NOMO-1 treated with DMSO at 0.1 percent for 48 hours (cell line): ENCODE results near the gene QSER1.
A peak's percentile ranks its signal among the peaks of the same experiment; 100 is the strongest.

Experiments used
- DNase-seq: peaks from one replicate; lab custom pipeline; 2025; ENCODE audit not compliant: unreplicated experiment; lab: John Stamatoyannopoulos, UW

The QSER1 gene

DNA sequence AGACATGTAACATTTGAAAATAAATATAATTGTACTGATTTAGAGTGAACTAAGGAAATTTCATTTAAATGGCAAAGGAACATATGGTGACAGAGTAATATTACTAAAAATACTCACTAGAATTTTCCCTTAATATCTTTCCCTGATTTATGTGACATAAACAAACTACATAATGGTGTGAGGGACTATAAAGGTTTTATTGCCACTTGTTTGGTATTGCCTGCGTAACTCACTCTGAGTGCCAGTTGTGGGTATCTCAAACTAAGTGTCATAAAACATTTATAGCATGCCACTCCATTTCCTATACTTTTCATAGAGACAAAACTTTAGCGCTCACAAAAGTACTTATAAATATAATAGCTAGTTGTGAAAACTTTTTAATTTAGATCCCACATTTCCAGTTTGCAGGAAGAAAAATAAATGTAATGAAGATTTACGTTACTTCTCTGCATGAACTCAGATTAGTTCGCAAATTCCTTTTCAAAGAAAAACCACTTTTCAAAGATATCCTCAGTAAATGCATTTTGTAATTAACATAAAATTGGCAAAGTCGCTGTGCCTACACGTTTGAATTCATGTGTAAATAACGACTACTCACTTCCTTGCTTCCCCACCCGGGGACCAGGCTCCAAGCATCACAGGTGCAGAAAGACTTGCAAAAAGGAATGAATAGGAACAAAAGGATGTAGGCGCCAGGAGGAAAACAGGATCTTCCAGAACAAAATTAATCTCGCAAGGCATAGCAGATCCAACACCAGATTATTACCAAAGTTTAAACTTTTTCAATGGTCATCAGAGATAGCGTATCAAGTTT, 1.6 kb upstream of the QSER1 start:
- no peak for DNase-seq

DNA sequence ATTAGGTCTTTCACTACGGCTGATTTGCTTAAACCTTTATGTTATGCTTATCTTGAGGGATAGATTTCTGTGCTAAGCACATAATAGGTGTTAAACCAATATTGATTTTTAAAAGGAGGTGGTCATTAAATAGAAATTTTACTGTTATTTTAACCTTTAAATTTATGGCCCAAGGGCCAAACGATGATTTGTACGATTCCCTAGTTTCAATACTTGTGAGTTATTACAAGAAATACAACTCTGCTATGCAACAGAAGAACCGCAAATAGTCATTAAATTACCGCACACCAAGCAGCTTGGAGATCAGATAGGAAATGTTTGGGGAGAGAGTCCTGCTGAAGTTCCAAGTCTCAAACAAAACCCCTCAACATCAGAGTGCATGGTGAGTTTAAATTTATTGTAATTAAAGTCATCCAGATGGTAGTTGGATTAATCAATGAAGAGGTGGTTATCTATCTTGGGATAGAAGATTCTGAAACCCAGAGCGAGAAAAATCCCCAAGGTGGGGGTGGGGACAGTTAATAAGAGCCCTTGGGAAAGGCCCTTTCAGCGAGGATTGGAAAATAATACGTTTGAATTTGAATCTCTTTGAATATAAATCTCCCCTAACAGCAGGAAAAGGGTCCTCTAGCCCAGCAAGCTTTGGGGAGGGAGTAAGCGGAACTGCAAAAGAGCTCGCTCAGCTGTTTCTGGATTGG, 805 bp upstream of the QSER1 start:
- peak; percentile 32 for DNase-seq

DNA sequence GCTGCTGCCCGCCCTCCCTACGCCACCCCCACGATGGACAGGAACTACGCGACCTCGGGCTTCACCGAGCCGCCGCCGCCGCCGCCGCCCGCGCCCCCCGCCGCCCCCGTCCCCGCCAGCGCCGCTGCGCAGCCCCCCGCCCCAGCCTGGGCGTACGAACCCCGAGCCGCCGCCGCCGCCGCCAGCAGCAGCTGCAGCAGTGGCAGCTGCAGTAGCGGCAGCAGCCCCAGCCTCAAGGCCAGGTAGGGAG, 407 bp downstream of the QSER1 start:
- no peak for DNase-seq

DNA sequence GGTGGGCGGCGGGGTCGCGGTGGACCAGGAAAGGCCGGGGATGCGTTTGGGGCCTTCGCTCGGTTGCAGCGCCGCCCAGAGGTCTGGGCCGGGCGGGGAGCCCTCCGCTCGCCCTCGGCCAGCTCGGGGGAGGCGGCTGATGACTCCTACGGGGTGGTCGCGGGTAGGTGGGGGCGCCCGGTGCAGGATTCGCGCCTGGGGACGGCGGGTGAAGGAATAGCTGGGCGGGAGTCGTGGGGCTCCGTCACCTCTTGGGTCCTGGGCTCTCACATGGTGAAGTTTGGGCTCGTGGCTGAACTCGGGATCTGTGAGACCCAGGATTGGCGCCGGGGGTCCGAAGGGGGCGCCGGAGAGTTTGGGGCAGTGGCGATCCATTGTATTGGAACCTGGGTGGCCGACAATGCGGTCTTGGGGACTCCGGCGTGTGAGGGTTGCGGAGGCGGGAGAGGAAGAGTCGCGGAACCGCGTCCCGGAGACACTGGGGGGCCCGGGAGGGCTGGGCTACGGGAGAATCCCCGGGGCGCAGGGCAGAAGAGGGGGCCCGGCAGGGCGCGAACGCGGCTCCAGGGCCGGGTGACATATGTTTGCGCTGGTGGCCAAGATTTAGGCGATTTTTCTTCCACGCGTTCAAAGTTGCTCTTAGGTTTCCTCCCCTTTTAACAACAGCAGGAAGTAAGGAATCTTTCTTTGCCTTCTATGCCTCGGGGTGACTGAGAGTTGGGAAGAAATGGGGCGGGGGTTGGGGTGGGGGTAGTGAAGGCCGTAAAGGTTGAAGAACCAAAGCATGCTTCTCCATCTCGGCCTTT, 935 bp downstream of the QSER1 start:
- peak; percentile 15 for DNase-seq

DNA sequence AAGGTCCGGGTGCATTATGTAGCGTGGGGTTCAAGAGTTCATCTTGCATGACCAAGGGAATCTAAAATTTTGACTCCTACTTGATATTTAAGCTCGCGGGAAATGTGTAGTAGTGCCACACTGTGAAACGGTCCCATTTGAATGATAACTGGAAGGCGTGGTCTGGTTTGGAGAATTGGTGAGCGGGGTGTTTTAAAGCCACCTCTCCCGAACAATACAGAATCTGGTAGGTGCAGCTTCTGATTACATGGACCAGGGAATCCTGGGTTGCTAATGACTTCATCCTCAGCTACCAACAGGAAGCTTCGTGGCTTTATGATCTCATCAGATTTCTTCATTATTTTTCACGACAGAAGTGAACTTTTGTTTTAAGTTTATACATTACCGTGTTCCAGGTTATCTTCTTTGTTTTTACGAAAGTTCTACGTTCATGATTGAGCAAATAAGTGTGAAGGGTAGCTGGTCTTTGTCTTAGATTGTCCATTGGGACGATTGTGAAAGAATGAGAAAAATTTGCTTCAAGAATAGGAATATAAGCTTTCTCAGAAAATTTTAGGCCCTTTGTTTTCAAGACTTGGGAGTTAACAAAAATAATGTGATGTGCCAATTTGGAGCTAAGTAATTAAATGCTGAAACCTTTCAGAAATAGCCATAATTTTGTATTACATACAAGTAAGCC, 1.7 kb downstream of the QSER1 start:
- DNase-seq, result peak; percentile 61

DNA sequence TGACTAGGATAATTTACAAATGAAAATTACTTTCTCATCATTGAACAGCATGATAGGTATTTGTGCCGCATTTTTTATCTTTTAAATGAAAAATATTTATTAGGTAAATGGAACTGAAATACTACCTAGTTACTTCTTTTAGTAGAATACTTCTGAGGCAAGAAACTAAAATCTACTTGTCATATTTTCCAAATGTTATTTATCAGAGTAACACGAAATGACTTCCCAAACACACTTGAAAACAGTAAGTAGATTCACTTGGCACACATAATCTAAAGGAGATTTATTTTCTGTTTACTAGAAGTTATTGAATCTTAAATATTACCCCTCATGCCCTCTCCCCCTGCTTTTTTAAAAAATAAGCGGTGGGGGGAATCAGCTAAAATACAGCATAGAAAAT, 2.3 kb downstream of the QSER1 start:
- DNase-seq, result no peak

DNA sequence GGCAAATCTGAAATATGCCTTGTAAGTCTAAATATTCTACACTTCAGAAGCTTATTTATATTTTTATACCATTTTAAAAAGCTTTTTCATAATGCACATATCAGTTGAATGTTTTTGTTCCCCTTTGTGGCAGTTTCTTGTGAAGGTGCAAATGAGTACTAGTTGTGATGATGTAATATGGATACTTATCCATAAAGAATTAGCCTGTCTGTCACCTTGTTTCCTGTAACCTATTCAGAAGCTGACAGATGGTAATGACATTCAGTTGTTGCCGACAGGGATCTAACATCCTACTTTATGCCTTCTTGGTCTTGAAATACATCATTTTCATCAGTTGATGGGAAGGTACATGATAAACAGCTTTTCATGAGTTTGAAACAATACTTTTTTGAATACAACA, 2.9 kb downstream of the QSER1 start:
- no peak for DNase-seq

DNA sequence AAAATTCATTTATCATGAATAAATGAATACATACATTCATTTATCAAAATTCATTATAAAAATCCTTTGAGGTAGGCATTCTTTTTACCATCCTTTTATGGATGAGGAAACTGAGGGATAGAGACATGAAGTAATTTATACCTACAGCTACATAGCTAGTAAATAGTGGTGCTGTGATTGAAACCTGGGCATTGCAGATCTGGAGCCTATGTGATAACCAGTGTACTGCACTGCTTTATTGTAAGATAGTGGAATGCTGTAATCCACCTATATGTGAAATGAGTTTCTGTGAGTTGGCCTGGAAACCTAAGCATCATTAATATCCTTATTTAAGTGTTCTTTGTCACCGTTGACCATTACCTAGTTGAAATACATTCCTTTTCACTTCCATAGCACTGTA, 4.5 kb downstream of the QSER1 start:
- no peak for DNase-seq

DNA sequence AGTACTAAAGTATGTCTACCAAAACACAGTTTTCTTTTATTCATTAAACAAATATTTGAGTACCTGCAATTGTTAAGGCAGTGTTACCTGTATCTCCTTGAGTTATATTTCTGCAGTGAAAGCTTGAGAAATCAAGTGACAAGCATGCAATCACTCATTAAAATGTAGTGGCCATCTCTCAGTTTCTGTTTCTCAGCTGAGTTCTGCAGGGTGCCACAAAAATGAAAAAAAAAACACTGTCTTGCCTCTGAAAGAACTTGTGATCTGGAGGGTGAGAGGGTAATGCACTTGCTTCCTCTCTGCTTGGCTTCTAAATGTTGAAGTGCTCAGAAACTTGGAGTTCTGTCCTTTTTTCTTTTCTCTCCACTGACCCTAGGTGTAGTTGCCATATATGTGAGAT, 6.8 kb downstream of the QSER1 start:
- DNase-seq, result no peak

DNA sequence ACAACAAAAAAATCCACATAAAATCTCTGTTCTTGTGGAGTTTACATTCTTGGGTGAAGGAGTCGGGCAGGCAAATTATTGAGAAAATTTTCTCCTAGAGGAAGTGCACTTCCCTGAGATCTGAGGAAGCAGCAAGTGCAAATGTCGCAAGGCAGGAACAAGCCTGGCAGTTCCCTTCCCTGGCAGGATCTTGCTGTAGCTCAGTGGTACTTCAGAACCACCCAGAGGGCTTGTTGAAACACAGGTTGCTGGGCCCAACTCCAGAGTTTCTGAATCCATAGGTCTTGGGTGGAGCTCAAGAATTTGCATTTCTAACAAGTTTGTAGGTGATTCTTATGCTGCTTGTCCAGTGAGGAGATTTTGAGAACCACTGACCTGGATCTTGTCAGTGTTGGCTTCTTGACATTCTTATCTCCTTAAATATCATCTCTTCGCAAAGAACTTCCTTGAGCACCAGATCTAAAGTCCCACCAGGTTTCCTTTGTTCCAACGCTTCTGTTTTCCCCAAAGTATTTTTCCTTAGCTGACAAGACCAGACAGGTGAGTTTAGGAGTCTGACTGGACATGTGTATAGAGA, 9.6 kb downstream of the QSER1 start:
- DNase-seq, result no peak

DNA sequence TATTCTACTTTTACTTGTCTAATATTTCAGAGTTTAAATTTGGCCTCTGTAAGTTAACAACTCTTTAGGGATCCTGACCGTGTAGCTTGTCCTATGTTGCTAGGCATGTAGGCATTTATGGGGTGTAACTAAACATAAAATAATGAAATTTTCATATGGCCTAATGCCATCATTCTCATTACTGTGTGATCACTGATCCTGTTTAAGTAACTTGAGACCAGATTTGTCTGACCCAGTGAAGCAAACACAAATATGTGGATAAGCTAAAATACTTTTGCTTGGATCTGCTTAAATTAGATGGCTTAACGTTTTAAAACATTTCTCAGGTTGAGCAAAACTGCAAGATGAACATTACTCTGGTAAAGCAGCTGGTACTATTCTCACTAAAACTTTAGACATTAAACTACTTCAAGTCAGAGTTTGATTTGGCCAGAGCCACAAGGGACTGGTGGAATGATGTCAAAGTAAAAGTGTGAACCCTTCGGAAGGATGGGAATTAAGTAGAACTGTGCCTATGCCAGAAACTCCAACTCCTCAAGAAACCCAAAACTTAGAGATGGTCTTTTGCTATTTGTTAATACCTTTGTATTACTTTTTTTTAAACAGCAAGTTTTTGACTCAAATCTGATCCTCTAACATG, 12.5 kb downstream of the QSER1 start:
- no peak for DNase-seq

DNA sequence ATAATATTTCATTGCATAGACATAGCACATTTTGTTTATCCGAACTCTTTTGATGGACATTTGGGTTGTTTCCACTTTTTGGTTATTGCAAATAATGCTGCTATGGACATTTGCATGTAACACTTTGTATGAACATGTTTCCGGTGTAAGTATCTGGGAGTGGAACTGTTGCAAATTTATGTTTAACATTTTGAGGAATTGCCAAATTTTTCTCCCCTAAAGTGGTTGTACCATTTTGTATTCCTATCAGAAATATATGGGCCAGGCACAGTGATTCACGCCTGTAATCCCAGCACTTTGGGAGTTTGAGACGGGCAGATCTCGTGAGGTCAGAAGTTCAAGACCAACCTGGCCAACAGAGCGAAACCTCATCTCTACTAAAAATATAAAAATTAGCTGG, 16.0 kb downstream of the QSER1 start:
- no peak for DNase-seq

DNA sequence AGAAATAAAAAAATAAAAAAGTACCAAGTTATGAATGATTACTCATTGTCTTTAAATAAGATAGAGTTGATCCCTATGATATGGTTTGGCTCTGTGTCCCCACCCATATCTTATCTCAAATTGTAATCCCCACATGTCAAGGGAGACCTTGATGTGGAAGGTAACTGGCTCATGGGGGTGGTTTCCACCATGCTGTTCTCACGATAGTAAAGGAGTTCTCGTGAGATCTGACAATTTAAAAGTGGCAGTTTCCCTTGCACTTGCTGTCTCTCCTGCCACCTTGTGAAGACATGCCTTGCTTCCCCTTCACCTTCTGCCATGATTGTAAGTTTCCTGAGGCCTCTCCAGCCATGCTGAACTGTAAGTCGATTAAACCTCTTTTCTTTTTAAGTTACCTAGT, 18.8 kb downstream of the QSER1 start:
- no peak for DNase-seq

DNA sequence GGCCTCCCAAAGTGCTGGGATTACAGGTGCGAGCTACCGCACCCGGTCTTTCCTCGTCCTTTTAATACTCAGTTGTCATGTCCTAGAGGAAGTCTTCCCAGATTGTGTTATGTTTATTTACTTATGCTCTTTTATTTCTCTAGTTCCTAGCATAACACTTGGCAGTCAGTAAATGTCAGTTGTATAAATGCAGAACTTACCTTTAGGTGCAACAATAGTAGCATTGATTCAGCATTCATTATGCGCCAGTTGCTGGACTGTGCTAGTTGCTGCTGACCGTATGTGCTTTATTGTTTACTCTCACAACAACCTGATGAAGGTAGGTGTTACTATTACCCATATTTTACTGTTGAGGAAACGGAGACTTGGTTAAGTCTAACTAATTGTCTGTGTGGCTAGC, 20.8 kb downstream of the QSER1 start:
- no peak for DNase-seq

DNA sequence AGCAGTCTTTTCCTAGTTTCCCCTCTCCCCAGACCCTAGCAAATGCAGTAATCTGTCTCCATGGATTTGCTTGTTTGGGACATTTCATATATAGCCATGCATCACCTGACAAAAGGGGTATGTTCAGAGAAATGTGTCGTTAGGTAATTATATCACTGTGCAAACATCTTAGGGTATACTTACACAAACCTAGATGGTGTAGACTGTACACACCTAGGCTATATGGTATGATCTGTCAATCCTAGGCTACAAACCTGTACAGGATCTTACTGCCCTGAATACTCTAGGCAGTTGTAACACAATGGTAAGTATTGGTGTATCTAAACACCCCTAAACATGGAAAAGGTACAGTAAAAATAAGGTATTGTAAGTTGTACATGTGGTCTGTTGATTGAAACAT, 23.8 kb downstream of the QSER1 start:
- no peak for DNase-seq

DNA sequence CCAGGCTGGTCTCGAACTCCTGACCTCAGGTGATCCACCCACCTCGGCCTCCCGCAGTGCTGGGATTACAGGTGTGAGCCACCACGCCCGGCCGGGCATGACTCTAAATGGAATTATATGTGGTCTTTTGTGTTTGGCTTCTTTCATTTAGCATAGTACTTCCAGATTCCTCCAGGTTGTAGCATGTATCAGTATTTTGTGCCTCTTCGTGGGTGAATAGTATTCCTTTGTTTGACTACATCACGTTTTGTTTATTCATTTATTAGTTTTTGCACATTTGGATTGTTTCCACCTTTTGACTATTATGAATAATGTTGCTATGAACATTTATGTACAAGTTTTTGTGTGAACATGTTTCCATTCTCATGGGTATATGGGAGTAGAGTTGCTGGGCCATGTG, 24.4 kb downstream of the QSER1 start:
- DNase-seq, result no peak

DNA sequence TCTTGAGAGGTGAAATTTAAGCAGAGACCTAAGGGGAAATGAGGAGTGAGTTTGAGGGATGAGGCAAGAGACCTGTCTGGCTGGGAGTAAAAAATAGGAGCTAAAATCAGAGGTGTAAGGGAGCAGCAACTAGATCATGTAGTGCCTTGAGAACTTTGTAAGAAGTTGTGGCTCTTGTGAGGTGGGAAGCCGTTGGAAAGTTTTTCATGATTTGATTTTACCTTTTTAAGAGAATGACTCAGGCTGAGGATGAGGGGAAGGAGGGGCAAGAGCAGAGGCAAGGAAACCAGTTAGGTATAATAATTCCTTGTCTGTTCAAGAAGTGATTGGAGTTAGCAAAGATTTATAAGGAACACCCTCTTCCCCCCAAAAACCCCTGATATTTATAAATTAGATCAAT, 25.8 kb downstream of the QSER1 start:
- DNase-seq, result no peak

DNA sequence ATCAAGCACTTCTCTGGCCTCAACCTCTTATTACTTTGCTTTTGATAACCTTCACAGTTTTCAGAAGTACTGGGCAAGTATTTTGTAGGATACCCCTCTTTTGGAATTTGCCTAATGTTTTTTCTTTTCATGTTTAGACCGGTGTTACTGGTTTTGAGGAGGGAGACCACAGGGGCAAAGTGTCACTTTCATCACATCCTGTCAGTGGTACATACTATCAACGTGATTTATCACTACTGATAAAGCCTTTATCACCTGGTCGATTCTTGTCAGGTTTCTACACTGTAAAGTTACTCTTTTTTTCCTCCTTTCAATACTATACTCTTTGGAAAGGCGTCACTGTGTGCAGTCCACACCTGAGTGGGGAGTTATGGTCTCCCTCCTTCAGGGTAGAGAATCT, 26.7 kb downstream of the QSER1 start:
- DNase-seq, result no peak

DNA sequence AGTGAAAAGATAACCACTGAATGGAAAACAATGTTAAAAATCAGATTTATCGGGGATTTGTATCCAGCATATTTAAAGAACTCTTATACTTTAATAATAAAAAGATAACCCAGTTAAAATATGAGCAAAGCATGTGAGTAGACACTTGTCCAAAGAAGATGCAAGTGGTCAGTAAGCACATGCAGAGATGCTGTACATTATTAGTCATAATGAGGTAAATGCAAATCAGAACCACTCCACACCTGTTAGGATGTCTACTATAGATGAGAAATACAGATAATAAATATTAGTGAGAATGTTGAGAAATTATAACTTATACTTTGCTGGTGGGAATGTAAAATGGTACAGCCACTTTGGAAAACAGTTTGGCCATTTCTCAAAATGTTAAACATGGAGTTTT, 28.0 kb downstream of the QSER1 start:
- no peak for DNase-seq

DNA sequence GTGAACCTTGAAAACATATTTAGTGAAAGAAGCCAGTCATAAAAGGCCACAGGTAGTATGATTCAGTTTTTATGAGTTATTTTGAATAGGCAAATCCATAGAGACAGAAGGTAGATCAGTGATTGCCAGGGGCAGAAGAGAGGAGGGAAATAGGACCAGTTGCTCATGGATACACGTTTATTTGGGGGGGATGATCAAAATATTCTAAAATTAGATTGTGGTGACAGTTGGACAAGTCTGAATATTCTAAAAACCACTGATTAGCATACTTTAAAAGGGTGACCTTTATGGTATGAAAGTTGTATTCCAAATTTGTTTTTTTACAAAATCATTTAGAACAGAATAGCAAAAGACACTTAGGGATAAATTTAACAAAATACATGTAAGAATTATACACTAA, 28.6 kb downstream of the QSER1 start:
- DNase-seq, result no peak

DNA sequence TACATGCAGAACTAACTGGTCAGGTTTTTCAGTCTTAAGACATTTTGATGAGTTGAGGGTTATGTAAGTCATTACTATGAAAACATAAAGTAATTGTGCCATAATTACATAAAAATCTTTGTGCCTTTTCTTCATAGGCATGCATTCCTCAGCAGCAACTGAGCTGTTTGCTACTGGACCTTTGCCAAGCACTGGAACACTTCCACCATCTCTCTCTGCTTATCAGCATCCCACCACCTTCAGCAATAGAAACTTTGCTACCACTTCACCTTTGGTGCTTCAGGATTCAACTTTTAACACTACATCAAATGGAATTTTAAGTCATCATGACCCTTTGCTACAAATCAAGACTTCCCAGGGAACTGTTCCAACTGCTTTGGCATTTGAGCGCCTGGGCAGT, 39.0 kb downstream of the QSER1 start:
- DNase-seq, result no peak
